ENCODE measurements around the gene CD47. TPM values are rescaled to one million over a fixed set of nuclear protein-coding genes. Genes with fewer than 3 reads are reported as not detected.

CD47 gene
- total and polyA plus RNA-seq, 2 donors from 2014 or later, result 61.7 to 104 TPM

DNA sequence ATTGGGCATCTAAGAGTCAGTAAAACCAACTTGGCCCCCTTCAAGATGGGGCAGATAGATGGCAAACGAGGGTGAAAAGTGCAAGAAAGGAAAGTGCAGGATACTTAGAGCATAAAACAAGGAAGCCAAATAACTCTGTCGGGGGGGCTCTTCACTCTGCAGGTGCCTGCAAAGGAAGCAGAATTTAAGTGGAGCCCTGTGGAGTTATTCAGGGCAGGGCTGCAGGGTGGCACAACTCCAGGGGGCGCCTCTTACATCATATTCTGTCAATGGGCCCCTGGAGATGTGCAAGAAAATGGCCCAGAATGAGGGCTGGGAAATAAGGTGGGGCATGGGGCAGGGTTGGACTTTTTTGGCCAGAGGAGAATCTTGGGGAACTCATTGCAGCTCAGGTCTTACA is 69.7 kb downstream of the CD47 start:
- Histone ChIP-seq H3K27me3 (ENCODE audit: control insufficient read depth, insufficient read depth, low read length) (no peaks in the 10 kb centered on the region), H3K4me3 (ENCODE audit: low read length in 3 of 3) (no peak overlapping the region), H3K4me1 (ENCODE audit: control insufficient read depth in 2 of 3, insufficient read depth in 2 of 3, low read depth in 1 of 3, low read length in 3 of 3) (peaks cover 0 to 3% (median 0%) of the 10 kb centered on the region in 3 donors), H3K9ac (ENCODE audit: low read length in 3 of 3) (no peak overlapping the region), H3K36me3 (ENCODE audit: control insufficient read depth in 2 of 3, insufficient read depth in 3 of 3, low read length in 3 of 3) (no peaks in the 10 kb centered on the region), H3K27ac (ENCODE audit: low read depth in 2 of 2, low read length in 2 of 2) (no peak overlapping the region), H3K9me3 (ENCODE audit: control insufficient read depth in 2 of 3, insufficient read depth in 1 of 3, low read length in 3 of 3) (no peaks in the 10 kb centered on the region)
- DNase-seq (no peak), FAIRE-seq (no peak)
- TF ChIP-seq, protein P1, sequence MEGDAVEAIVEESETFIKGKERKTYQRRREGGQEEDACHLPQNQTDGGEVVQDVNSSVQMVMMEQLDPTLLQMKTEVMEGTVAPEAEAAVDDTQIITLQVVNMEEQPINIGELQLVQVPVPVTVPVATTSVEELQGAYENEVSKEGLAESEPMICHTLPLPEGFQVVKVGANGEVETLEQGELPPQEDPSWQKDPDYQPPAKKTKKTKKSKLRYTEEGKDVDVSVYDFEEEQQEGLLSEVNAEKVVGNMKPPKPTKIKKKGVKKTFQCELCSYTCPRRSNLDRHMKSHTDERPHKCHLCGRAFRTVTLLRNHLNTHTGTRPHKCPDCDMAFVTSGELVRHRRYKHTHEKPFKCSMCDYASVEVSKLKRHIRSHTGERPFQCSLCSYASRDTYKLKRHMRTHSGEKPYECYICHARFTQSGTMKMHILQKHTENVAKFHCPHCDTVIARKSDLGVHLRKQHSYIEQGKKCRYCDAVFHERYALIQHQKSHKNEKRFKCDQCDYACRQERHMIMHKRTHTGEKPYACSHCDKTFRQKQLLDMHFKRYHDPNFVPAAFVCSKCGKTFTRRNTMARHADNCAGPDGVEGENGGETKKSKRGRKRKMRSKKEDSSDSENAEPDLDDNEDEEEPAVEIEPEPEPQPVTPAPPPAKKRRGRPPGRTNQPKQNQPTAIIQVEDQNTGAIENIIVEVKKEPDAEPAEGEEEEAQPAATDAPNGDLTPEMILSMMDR (IDR thresholded peaks at IDR 0.05; ENCODE audit: borderline replicate concordance, extremely low read depth, insufficient read depth), result no peak
- intact Hi-C loops (cut with DNase I), result no loop called here

DNA sequence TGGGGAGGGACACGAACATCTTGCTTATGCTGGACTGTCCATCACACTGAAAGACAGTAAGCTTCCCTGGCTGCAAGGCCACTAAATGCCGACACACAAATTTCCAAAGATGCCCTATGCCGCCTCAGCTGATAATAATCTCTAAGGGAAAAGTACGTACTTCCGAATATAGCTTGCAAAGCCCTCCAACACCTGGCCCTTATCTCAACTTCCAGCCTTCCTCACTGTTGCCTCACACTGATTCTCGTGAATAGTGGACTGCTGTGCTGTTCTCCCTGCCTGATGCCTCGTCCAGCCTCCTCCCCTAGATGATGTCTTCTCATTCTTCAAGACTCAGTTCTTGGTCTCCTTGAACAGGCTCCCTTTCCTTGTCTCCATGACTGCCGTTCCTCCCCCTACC is 72.3 kb downstream of the CD47 start:
- Histone ChIP-seq H3K9ac (ENCODE audit: low read length in 3 of 3) (no peak overlapping the region), H3K27ac (ENCODE audit: low read depth in 2 of 2, low read length in 2 of 2) (no peak overlapping the region), H3K4me1 (ENCODE audit: control insufficient read depth in 2 of 3, insufficient read depth in 2 of 3, low read depth in 1 of 3, low read length in 3 of 3) (no peaks in the 10 kb centered on the region), H3K36me3 (ENCODE audit: control insufficient read depth in 2 of 3, insufficient read depth in 3 of 3, low read length in 3 of 3) (no peaks in the 10 kb centered on the region), H3K4me3 (ENCODE audit: low read length in 3 of 3) (no peak overlapping the region), H3K27me3 (ENCODE audit: control insufficient read depth, insufficient read depth, low read length) (no peaks in the 10 kb centered on the region), H3K9me3 (ENCODE audit: control insufficient read depth in 2 of 3, insufficient read depth in 1 of 3, low read length in 3 of 3) (no peaks in the 10 kb centered on the region)
- FAIRE-seq (no peak), DNase-seq (no peak)
- intact Hi-C loops (cut with DNase I), result no loop called here
- TF ChIP-seq, protein P1 (IDR thresholded peaks at IDR 0.05; ENCODE audit: borderline replicate concordance, extremely low read depth, insufficient read depth), result no peak

DNA sequence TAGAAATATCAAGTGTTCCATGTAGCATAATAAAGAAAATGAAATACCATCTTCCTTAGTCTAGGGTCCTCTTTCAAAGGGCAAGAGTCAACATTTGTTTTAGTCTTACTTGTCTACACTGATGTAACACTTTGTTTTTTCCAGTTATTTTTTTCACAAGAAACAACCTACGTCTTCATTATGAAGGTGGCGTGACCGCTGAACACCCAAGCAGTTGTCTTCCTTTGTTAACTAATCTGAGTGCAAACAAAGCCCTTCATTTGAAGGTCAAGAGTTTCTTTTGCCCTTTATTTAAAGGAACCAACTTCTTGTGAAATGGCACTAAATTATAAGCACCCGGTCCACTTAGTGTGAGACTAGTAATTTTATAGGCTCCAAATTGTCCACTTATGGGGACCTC is 73.2 kb downstream of the CD47 start:
- TF ChIP-seq, protein P1 (IDR thresholded peaks at IDR 0.05; ENCODE audit: borderline replicate concordance, extremely low read depth, insufficient read depth), result no peak
- H3K4me3 ChIP-seq (ENCODE audit: low read length in 3 of 3), result no peak overlapping the region
- H3K27me3 ChIP-seq (ENCODE audit: control insufficient read depth, insufficient read depth, low read length), result no peaks in the 10 kb centered on the region
- no peaks in the 10 kb centered on the region for H3K9me3 ChIP-seq (ENCODE audit: control insufficient read depth in 2 of 3, insufficient read depth in 1 of 3, low read length in 3 of 3)
- FAIRE-seq (no peak), DNase-seq (no peak)
- H3K4me1 ChIP-seq (ENCODE audit: control insufficient read depth in 2 of 3, insufficient read depth in 2 of 3, low read depth in 1 of 3, low read length in 3 of 3), result no peaks in the 10 kb centered on the region
- no peaks in the 10 kb centered on the region for H3K36me3 ChIP-seq (ENCODE audit: control insufficient read depth in 2 of 3, insufficient read depth in 3 of 3, low read length in 3 of 3)
- intact Hi-C loops (cut with DNase I), result no loop called here
- no peak overlapping the region for H3K9ac ChIP-seq (ENCODE audit: low read length in 3 of 3)
- no peak overlapping the region for H3K27ac ChIP-seq (ENCODE audit: low read depth in 2 of 2, low read length in 2 of 2)

DNA sequence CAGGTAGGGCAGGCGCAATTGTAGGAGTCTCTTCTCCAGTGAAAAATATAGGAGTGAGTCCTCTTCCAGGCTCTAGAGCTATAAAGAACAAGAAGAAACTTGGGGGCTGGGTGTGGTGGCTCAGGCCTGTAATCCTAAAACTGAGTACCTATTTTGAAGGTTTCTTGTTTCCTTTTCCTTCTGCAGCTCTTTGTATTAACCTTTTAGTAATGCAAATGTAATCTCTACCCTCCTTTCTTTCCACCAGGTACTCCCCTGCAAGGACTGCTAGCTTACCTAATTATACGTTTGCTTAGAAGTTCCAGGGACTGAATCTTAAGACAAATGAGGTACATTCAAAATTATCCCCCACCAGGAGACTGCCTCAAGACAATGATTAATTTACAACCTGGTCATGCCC is 75.9 kb downstream of the CD47 start:
- Histone ChIP-seq H3K36me3 (ENCODE audit: control insufficient read depth in 2 of 3, insufficient read depth in 3 of 3, low read length in 3 of 3) (no peaks in the 10 kb centered on the region), H3K9ac (ENCODE audit: low read length in 3 of 3) (no peak overlapping the region), H3K4me3 (ENCODE audit: low read length in 3 of 3) (no peak overlapping the region), H3K27me3 (ENCODE audit: control insufficient read depth, insufficient read depth, low read length) (no peaks in the 10 kb centered on the region), H3K27ac (ENCODE audit: low read depth in 2 of 2, low read length in 2 of 2) (no peak overlapping the region), H3K4me1 (ENCODE audit: control insufficient read depth in 2 of 3, insufficient read depth in 2 of 3, low read depth in 1 of 3, low read length in 3 of 3) (no peaks in the 10 kb centered on the region), H3K9me3 (ENCODE audit: control insufficient read depth in 2 of 3, insufficient read depth in 1 of 3, low read length in 3 of 3) (no peaks in the 10 kb centered on the region)
- TF ChIP-seq, protein P1 (IDR thresholded peaks at IDR 0.05; ENCODE audit: borderline replicate concordance, extremely low read depth, insufficient read depth), result no peak
- FAIRE-seq (no peak), DNase-seq (no peak)
- intact Hi-C loops (cut with DNase I), result no loop called here

Data from kidney (tissue), 14 donors.